GM18526 (cell line): ENCODE measurements around the gene MEIKIN.

Experiments
- POLR2A ChIP-seq: IDR thresholded peaks from 3 replicates; pipeline ENCODE4 v1.6.1; 2011; ENCODE audit not compliant: insufficient read length; ENCODE audit errors: extremely low read depth

Gene MEIKIN

GRCh38 chr5:131945551-131946168 is at the start of gene MEIKIN:
TSS of gene MEIKIN (minus strand) at chr5:131945663. CDS start at chr5:131945505, 158 bp downstream.
- TF ChIP-seq POLR2A, result no peak

- no peak for TF ChIP-seq POLR2A
Observed at GRCh38 chr5:131994533-131995226, 49.2 kb upstream of the MEIKIN start.

DNA sequence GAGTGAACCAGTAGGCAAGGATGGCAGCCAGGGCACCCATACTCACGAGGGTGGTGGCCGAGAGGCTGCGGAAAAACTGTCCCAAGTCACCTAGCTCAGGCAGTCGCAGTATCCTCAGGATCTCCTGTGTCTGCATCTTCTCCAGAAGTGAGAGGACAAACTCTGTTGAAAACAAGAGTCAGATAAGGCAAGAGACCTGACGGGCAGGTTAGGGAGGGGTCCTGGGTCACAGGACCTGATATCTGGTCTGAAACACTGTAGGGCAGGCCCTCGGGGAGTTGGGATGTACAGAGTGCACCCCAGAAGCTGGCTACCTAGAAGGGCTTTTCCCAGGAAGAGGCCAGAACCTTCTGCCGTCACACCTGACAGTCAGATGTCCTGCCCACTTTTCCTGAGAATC is 48.6 kb upstream of the MEIKIN start:
- TF ChIP-seq POLR2A, result no peak

DNA sequence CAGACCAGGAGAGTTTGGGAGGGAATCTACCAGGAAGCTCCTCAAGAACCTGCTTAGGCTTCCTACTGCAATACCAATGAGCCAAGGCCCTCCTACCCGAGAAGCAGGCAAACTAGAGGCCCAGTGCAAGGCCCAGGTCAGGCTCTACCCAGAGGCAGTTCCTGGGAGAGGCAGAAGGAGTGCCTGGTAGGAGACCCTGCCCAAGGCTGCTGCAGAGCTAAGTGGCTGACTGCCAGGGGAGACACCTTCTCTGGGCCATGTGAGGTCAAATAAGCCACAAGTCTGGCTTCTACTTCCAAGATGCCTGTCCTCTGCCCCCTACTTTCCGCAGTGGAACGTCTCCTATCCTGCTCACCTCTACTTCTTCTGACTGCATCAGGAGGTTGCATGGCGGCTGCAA is 48.2 kb upstream of the MEIKIN start:
- TF ChIP-seq POLR2A, result no peak

DNA sequence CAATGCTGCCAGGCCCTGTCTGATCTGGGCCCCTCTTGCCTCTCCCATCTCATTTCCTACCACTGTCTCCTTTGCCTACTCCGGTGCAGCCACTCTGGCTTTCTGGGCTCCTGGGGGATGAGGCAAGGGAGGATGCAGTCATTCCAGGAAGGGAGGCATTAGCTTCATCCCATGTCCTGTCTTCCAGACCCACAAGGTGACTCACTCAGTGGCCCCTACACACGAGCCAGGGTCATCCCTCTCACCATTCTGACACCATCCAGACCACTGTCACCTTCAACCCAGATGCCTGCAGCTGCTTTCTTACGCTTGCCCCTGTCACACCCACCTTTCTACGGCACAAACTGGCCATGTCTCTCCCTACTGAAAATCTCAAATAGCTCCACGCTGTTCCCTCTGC is 46.9 kb upstream of the MEIKIN start:
- no peak for TF ChIP-seq POLR2A

DNA sequence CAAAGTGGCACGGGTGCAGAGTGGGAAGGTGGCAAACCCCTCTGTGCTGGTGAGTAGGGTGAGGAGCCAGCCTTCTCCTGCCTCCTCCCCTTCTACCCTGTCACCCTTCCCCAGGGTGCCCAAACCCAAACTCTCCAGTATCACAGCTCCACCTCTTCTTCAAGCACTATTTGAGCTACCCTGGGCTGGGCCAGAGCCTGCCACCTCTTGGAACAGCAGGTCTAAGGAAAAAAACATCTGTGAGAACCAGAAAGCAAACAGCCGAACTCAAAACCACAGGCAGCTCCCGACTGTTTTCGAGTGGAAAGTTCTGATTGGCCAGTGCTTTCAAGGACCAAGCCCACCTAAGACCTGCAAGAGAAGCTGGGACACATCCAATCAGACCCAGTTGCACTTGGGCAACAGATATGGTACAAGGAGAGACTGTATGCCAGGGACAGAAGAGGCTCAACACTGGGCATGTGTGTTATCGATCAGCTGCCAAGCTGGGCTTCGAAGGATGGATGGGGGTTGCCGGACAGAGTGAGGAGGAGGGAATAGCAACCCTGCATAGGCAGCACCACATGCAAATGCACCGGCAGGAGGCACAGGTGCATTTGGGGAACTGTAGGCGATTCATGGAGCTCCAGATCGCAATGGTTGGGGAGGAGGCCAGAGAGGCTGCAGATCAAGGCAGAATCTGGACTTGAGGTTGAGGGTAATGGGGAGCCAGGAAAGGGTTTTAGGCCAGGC is 46.3 kb upstream of the MEIKIN start:
- no peak for TF ChIP-seq POLR2A

DNA sequence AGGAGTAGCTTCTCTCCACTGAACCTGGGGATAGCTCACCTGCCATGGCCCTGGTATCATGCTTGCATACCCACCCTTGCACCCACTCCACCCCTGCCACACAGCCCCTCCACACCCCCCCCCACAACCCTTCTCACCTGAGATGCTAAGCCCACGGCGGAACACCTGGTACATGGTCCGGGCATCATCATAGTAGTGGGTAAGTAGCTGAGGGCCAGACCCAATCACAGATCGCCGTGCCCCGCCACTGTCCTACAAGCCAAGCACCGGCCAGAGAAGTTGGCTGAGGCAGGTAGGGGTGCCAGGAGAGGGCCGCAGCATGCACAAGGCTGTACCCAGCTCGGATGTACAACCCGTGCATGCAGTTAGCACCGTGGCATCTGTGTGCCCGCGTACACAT is 45.3 kb upstream of the MEIKIN start:
- TF ChIP-seq POLR2A, result no peak

- TF ChIP-seq POLR2A, result no peak
Observed at GRCh38 chr5:131988601-131989000, 43.1 kb upstream of the MEIKIN start.

DNA sequence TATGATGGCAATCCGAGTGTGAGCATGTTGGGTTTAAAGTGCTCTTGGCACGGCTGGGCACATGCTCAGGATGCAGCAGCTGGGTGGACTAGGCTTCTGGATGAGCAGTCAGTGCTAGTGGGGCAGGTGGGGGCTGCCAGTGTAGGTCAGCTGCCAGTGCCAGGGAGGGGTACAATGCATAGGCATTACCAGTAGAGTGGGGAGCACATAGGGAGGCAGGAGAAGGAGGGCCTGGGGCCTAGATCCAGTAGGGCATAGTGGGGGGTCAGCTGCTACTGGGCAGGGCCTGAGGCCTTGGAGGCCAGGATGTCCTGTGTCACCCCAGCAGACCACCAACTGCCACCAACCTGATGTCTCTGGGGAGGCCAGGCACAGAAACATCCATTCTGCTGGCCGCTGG is 41.8 kb upstream of the MEIKIN start:
- no peak for TF ChIP-seq POLR2A

GRCh38 chr5:131986161-131986912 is 40.9 kb upstream of the MEIKIN start:
- no peak for TF ChIP-seq POLR2A

DNA sequence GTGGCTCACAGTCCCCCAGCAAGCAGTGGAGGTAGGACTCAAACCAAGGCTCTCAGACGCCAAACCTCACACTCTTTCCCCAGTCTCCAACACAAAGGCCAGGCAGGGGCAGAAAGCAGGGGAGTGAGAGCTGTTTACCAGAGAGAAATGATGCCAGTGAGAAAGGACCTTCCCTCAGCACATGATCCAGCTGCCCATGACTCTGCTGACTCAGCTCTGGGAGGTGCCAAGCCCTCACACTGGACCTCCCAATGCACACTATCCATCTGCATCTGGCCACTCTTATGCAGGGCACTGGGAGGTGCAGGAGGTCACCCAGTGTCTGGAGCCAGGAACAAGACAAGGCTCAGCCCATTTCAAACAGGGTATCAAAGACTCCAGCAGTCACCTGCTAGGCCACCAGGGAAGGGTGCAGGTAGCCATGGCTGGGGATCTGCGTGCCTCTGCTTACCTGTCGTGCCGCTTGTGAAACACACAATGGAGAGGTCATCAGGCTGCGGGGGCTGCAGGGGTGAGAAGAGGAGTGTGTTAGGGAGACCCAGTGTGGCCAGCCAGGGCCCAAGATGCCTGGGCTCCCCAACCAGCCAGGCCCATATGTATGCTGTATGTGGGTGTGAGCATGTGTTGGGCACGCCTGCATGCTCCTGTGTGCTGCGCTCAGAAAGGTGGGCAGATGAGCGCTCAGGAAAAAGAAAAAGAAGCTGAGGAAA is 39.6 kb upstream of the MEIKIN start:
- no peak for TF ChIP-seq POLR2A

- TF ChIP-seq POLR2A, result no peak
Observed at GRCh38 chr5:131983244-131983771, 37.8 kb upstream of the MEIKIN start.

DNA sequence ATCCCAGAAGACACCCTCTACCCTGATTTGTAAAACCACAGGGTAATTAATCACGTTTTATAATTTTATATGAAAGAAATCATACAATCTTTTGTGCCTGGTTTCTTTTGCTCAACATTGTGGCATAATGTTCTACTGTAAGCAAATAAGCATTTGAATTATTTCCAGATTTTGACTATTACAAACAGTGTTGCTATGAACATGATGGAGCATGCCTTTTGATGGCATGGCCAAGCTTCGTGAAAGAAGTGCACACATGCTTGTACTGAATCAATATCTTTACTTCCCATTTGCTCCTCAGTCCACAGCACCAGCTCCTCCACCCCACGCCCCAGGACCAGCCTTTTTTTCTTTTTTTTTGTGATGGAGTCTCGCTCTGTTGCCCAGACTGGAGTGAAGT is 36.1 kb upstream of the MEIKIN start:
- no peak for TF ChIP-seq POLR2A

- TF ChIP-seq POLR2A, result no peak
Observed at GRCh38 chr5:131980696-131981095, 35.2 kb upstream of the MEIKIN start.

DNA sequence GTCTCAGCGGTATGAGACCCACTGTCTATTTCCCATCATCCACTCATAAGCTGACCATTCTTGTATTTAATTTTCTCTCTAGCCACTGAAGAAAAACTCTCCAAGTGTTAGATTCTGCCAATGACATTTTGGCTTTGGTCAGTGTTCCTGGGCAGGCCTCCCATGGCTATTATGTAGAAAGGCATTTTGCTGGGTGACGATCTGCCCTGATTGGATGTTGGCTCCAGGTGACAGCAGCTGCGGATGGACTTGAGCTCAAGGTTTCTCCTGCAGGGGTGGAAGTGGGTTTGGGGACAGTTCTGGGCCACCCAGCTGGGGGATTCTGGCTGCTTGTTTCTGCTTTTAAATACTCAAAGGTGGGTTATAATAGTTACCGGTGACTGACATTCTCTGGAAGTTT is 34.4 kb upstream of the MEIKIN start:
- no peak for TF ChIP-seq POLR2A
